ENCODE results near the gene FGF2.

- TF ChIP-seq CTCF (conservative IDR thresholded peaks at IDR 0.05) (no peak), EZH2 (IDR thresholded peaks at IDR 0.05; ENCODE audit: low read depth) (no peak)
Observed at GRCh38 chr4:122865425-122865824, 38.8 kb downstream of the FGF2 start.

Data from PC-9 (cell line).